Stimulated activated CD4-positive, alpha-beta T cell treated with anti-CD3 and anti-CD28 coated beads, Interleukin-4, amount 100 ng/mL, for 4 hours (primary cell): Measurements from ENCODE around the gene PTPRD.

ENCODE experiments used
- DNase-seq, 2 experiments: peaks; one replicate each; pipeline ENCODE4 v3.0.0-alpha.2; 2020

Gene PTPRD

DNA sequence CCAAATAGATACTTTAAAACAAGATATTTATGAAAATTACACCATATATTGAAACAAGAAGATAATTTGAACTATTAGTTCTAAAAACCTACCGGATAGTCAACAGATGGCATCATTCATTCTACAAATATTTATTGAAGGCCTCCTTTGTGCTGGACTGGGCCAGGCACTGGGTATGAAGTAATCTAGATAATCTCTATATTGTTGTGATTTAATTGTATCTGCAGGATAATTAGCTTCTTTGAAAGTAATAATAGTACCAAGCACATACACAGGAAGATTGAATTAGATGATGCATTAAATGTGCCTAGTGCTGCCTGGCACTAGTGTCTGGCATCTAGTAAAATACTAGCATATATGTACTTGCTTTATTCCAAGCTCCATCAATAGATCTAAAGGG is 2078.0 kb downstream of the PTPRD start:
- no peak for DNase-seq

DNA sequence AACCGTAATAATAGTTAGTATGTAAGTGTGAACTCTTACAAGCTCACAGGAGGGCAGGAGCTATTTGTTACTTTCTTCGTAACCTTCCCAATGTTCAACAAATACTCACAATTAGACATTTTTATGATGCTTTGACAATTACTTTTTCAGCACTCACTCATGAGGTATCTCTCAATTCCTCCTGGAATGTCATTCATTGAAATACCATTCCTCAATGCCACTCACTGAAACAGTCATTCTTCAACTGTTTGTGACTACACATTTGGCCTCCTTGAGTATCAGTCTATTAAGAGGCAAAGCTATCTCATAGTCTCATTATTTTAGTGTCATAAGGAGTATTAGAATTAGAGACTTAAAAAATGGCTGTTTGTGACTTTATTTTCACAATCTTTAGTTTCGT is 2079.1 kb downstream of the PTPRD start:
- DNase-seq = no peak

DNA sequence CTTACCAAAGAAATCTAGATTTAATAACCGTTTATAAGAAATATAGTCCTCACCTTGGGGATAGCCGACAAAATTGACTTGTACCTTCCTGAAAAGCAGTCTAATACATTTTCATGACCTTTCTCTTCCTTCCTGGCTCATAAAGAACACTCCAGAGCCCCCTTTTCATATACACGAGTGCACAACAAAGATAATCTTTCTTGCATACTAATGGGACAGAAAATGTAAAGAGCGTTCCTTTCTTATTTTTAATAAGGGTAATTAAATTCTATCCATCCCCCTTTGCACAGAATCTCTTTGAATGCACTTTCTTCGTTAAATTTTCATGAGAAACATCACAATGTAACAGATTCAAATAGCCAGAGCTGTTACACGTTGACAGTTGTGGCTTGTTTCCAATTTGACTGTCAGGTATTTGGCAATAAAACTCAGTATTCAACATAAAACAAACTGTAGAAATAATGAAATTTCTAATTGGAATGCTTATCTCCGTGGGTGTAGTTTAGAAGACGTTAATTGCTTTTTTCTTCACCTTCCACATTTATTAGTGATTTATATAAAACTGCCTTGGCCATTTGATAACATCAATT is 2080.9 kb downstream of the PTPRD start:
- no peak for DNase-seq

DNA sequence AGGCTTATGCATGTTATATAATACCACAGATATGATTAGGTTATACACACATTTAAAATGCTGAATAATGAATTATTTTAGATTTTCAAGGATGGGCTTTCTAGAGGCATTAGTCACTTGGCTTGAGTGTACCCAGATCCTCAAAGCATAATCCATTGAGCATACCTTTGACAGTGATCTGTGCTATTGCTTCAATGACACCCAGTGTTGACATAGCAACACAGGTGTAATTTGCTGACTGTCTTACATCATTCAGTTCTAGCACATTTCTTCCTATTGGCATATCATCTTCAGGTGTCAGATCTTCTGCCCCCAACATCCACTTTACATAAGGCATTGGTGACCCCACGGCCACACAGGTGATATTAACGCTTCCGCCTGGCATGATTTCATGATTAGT is 2091.7 kb downstream of the PTPRD start:
- DNase-seq = no peak

DNA sequence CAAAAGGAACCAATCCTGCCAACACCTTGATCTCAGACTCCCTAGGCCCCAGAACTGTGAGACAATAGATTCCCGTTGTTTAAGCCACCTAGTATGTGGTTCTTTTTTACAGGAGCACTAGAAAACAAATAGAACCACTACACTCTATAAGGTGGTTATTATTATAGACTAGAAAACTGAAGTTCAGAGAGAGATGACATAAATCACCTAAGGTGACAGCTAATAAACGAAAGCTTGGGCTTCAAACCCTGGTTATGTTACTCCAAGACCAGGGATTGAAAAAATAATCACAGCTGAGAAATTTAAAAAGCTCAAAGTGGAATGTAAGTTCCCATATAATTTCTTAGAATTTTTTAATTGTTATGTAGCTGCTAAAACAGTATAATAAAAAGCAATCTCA is 2097.1 kb downstream of the PTPRD start:
- no peak for DNase-seq

DNA sequence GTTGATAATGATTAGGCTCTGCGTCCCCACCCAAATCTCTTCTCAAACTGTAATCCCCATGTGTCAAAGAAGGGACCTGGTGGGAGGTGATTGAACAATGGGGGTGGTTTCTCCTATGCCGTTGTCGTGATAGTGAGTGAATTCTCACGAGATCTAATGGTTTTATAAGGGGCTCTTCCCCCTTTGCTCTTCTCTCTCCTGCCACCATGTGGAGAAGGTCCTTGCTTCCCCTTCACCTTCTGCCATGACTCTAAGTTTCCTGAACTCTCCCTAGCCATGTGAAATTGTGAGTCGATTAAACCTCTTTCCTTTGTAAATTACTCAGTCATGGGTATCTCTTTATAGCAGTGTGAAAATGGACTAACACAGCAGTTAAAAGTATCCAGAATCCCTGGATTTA is 2098.0 kb downstream of the PTPRD start:
- DNase-seq = no peak

DNA sequence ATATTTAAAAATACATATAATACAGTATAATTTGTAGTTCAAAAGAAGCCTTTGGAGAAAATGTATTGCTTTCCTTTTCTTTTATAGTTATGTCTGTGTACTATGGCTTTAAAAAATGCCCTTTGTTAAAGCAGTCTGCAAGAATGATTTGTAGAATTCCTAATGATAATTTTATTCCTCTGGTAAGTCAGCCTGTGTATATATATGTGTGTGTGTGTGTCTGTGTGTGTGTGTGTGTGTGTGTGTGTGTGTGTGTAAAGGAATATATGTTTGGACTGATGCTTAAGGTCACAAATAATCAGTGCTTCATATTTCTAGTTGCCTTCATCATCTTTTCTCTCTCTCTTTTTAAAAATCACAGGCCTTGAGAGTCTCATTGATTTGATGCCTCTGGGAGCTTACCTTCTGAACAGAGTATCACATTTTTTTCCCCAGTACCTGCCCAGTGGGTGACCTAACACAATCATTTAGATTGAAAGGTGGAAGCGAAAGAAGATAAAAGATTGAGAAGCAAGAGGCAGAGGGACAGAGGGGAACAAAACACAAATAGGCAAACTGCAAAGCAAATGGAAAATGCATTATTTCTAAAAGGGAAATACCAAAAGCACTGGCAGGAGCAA is 2104.0 kb downstream of the PTPRD start:
- DNase-seq = no peak

DNA sequence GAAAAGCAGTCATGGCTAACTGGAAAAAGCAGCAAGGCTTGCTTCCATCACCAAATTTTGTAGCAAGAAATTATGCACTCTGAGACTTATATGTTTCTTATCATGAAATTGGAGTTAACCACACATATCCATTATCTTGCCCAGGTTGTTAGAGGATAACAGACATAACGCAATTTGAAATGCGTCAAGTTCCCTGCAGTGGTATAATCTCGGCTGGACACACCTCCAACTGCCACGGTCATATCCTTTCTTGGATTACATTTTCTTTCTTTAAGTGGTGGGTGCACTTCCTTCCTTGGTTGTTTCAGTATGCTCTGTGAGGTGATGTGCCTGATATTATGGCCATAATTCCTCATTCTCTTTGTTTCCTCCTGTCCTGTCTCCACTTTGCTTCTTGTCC is 2118.2 kb downstream of the PTPRD start:
- DNase-seq = no peak

DNA sequence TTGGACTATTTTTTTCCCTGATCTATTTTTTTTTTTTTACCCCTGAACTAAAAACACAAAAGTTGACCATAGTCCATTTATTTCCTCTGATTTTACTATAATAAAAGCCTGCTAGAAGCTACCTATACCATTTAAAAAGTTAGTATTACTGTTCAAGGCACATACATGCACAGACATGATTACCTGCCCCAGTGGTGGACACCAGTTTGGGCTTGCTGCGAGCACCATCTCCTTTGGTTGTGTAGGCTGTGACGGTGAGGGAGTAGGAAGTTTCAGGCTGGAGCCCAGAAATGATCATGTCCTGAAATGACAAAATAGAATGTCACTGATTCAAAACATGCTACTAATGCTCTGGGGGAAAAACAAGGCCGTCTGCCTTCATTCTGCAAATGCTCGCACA is 2120.1 kb downstream of the PTPRD start:
- no peak for DNase-seq

DNA sequence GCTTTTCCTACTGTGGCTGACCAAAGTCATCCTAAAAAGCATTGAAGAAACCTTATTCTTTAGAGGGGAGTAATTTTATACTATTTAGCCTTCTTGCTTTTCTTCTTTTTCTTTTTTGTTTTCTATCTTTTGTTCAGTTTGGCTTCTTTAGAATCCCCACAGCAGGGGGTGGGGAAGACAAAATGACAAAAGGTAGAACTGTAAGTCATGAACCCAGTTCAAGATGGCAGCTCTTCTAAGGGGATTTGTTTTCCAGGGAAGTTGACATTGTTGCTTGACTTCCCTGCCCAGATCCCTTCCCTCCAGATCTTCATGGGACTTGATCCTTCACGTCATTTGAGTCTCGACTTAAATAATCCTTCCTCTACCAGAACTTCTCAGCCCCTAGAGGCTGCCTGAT is 2120.8 kb downstream of the PTPRD start:
- no peak for DNase-seq

DNA sequence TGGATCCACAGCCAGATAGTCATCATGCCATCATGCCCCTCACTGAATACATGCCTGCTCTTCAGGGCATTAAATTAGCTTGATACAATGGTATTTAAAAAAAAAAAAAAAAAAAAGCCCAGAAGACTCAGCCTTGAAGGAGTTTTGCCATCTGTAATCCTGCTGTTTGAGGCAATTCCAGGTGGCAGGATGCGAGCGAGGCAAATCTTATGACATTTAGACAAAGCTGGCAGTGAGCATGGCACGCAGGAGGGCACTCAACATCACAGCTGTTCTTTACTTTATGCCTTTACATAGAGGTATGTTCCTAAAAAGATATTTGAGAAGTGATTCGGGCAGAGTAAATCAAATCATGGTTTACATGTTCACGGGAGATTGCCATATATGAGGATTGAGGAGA is 2121.2 kb downstream of the PTPRD start:
- DNase-seq = no peak

DNA sequence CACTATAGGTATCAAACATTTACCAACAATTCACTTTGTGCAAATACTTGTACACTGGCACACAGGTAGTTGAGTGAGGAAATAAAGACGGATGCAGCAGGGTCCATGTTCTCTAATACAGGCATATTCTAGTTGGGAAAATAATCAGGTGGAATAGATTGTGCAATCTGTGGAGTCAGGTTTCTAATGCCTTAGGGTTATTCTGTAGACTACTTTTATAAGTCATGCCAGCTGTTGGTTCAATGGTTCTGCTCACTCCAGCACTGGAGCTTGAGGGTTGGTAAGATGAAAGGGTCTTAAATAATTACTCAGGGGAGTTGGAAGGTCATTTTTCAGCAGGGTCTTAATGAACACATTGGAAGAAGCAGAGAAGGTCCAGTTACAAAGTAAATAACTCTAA is 2123.0 kb downstream of the PTPRD start:
- DNase-seq = no peak

DNA sequence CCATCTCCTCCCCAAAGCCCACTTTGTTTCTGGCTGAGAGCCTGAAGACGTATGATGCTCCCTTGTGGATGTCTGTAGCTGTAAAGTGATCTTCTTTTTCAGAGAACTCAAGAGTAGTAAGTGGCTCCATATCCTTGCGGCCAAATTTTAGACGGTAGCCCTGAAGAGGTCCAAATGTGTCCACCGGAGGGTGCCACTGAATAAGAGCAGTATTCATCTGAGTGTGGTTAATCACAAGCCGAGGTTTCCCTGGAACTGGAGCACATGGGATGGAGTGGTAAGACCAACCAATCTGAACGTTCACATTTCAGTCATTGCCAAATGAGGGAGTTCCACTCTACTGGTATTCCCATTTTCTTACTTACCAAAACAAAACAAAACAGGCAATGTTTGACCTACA is 2126.7 kb downstream of the PTPRD start:
- no peak for DNase-seq

DNA sequence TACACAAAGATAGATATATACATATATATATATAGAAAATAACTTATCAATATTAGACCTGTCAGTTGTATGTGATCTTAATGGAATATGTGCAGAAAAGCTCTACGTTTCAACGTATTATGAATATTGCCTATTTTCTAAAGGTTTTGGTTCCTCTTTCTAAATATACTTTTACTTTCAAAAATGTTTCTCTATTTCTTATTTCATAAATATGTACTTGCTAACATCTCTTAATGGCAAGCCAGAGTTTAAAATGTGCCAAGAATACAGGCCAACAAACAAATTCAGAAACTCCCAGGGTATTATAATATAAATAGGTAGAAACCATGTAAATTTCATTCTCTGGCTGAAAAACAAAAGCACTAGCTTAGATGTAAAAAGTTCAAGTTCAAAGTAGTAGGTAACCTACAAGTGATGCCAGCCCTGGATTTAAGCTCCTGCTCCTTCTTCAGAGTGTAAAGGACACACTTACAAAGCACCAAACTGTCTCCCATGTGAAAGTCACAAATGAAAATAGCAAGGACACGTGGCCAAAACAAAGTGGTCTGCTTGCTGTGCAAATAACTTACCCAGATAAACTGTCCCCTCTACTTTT is 2128.1 kb downstream of the PTPRD start:
- no peak for DNase-seq

DNA sequence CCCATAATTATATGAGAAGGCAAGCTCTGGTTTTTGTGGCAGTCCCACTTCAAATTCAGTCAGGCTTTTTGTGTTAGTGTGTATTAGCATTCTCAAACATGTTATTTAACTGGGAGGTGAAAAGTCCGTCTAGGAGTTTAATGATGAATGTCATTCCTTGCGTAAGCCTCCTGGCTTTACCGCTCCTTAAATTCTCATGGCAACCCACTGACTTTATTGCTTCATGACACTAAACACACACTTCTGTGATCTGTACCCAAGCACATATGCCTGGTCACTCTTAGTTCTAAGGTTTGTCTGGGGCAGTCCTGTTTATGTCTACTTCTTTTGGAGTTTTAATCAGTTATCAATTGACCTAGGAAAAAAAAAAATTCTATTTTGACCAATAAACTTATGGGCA is 2135.4 kb downstream of the PTPRD start:
- DNase-seq = no peak

DNA sequence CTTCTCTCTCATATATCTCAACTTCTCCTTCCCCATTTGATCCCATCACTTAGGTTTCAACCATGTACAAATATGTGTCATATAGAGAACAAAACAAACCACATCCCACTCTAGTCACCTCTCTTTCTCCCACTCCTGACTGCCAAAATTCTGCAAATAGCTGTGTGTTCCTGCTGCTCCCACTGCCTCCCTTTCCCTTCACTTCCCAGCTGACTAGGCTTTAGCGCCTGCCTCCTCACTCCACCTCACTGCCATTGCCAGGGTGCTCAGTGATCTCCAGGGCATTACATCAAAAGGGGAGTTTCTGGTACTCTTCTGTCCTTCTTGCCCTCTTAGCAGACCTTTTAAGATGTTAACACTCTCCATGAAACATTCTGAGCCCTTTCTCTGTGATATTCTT is 2137.9 kb downstream of the PTPRD start:
- DNase-seq = no peak

DNA sequence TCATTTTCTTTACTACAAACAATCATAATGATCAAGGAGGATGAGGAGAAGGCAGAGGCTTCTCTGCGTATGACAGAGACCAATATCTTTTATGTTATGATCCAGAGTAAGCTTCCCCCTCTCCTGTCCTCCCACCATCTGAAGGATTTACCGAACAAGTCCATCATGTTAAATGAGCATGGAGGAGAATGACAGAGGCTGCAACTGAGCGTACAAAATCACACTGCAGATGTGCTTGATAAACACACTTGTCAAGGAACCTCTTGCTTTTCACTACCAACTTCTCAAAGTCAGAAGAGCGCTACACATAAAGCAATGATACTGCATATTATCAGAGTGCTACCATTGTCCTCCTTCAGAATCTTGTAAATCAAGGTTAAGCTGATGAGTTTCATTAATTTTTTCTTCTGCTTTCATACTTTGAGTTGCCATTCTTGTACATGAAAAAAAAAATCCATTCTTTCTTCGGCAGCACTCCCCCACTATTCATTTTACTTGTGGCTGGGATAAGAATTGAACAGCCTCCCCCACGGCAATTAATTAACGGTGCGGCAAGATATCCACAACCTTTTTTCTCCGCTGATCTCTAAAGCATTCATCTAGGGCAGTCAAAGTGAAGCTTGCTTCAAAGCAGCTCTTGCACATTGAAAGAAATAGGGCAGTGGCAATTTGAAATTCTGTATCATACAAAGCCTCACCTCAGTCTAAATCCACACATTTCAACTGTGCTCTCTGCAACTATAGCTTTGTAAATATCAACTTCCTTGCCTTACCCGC is 2139.4 kb downstream of the PTPRD start:
- no peak for DNase-seq

DNA sequence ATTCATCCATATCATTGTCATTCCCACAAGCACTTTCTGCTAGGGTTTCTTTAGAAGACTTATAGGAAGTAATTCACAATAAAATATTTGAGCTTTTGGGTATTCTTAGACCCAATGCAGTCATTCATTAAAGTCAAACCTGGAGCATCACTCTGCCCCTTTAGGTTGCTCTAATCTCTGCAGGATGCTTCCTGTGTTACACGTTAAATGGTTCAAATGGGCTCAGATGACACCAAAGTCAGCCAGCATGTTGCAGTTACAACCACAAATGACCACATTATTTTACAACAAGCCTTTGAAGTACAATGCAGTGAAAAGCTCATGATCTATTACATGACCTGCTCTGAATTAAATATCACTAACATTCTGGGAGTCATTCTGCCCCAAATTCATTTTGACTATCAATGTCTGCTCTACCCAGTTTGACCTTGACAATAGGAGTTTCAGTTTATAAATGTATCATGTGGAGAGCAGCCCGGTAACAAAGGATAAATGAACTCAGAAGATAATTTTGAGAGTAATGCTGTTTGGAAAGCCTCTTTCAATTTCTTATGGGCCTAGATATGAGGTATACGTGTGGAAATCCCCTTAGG is 2144.7 kb downstream of the PTPRD start:
- DNase-seq = no peak

DNA sequence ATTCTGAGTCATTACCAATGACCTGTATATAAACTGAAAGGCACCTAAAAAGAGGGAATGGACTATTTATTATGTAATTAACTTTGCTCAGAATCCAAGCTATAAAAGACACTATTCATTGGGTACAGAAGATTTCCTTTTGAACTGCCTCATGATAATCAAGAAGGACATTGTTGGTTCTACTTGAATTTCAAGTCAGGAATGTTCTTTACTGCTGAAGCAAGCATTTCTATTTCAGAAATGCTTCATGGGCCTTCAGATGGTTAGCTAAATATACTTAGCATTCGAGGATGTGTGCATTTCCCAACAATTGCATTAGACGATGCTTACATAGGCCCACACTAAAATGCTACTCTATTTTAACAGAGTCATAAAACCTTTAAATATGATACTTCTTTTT is 2155.0 kb downstream of the PTPRD start:
- no peak for DNase-seq

DNA sequence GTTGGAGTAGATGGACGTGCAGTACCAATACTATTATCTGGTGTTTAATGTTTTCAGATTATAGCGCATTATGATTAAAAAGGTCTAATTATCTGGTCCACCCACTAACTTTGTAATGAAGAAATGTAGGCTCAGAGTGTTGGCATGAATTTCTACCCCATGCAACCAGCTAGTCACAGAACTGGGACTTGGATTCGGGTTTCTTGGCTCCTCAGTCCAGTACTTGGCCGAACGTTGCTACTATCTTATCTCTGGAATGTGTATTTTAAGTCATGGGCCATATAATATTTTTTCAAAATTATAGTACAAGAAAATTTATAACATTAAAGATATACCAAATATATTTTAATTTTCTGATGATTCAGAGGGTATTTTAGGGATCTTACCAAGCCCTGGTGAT is 2155.7 kb downstream of the PTPRD start:
- no peak for DNase-seq

DNA sequence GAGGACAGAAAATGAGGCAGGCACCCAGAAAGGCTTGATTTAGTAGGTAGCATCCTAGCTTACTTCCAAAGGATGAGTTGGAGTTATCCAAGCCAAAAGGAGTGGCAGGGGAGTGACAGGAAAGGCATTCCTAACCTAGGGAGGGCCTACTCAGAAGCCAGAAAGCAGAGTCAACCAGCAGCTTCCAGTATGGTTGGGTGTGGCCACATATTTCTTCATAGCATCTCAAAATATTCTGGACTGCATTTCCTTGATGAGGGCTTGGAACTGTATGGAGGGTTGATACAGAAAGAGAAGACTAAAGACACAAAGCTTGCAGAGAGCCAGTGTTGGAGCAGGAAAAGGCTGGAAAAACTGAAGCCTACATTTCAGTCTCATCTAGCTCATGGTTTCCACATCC is 2156.5 kb downstream of the PTPRD start:
- no peak for DNase-seq

DNA sequence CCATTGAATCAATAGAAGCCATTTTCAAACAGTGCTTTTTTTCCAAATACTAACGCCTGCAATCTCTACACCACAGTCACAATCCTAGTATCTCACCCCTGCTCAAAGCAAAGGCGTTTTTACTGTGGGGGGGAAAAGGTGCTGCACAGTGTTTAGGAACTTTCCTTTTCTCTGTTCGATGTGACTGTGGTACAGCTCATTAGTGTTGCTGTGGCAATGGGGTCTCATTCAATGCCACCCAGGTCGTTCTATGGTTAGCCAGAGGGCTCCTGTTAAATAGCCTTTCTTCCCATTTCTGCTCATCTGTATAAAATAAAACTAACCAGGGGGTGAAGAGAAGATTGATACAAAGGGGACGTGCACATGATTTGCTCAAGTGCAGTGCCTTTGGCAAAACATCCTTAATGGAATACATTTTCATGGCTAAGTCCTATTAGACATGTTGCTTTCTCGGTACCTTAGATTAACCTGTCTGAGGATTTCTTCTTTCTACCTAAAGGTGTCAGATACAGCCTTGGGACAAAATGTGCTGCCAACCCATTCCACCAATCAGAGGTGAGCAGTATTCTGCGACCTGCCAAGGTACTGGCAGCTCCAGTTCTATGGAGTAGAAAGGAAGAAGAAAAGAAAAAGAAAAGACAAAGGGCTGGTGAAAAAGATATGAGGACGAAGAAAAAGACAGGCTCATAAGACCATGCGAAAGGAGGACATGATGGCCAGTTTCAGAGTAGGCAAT is 2161.8 kb downstream of the PTPRD start:
- DNase-seq = no peak

DNA sequence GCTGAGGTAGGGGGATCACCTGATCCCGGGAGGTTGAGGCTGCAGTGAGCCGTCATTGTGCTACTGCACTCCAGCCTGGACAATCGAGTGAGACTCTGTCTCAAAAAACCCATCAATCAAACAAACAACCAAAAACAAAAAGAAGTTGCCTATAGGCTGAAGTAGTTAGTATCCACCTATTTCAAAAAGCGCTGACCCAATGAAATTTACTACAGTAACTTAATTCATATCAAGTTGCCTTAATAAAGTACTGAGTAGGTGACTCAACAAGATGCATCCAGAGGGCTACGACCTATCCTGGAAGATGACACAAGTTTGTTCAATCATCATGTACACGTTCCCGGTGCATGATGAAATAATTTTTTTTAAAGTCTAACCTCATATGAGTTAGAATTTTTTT is 2164.6 kb downstream of the PTPRD start:
- DNase-seq = no peak
